Neural cell (in vitro differentiated cells): ENCODE data around the gene ADGRG1. TPM values are rescaled to one million over a fixed set of nuclear protein-coding genes. Genes with fewer than 3 reads are reported as not detected.

Experiments
- H2AFZ ChIP-seq: fragments of 200-600, 300-800 bp; sonication (generic), shearing (Covaris generic); 2 replicates; pipeline ENCODE4 v1.6.0; 2014; ENCODE audit warnings: low read depth, mild to moderate bottlenecking, antibody characterized with exemption, low read length, moderate library complexity
- H3F3A ChIP-seq: fragments of 200-600 bp; shearing (Covaris generic); 2 replicates; pipeline ENCODE4 v1.6.1; 2016; ENCODE audit warnings: mild to moderate bottlenecking, moderate library complexity, mixed read lengths, antibody characterized with exemption, low read length; ENCODE audit not compliant: insufficient read depth, poor library complexity, severe bottlenecking
- H3K27ac ChIP-seq: fragments of 200-600, 300-800 bp; sonication (generic), shearing (Covaris generic); 2 replicates; pipeline ENCODE4 v1.5.1; 2014; ENCODE audit warnings: mild to moderate bottlenecking, low read length, moderate library complexity
- H3K27me3 ChIP-seq: fragments of 300-800, 200-600 bp; sonication (generic), shearing (Covaris generic); 2 replicates; pipeline ENCODE4 v1.6.0; 2014; ENCODE audit warnings: mild to moderate bottlenecking, low read depth, low read length, moderate library complexity; ENCODE audit not compliant: insufficient read depth
- H3K36me3 ChIP-seq: fragments of 300-800, 200-600 bp; sonication (generic), shearing (Covaris generic); 2 replicates; pipeline ENCODE4 v1.5.1; 2014; ENCODE audit warnings: mild to moderate bottlenecking, antibody characterized with exemption, low read length, moderate library complexity; ENCODE audit not compliant: insufficient read depth
- H3K4me2 ChIP-seq: fragments of 300-800, 200-600 bp; sonication (generic), shearing (Covaris generic); 2 replicates; pipeline ENCODE4 v1.6.0; 2014; ENCODE audit warnings: mild to moderate bottlenecking, low read length
- H3K4me3 ChIP-seq: fragments of 300-800, 200-600 bp; sonication (generic), shearing (Covaris generic); 2 replicates; pipeline ENCODE4 v1.5.1; 2014; ENCODE audit warnings: mild to moderate bottlenecking, low read length, moderate library complexity
- H3K79me2 ChIP-seq: fragments of 200-600 bp; shearing (Covaris generic); replicated peaks from 2 replicates; pipeline ENCODE4 v1.6.0; 2014; ENCODE audit warnings: mild to moderate bottlenecking, low read length, moderate library complexity; ENCODE audit not compliant: insufficient read depth
- H3K9ac ChIP-seq: fragments of 300-800, 200-600 bp; sonication (generic), shearing (Covaris generic); 2 replicates; pipeline ENCODE4 v1.6.1; 2016; ENCODE audit warnings: mild to moderate bottlenecking, low read length, mixed read lengths
- H3K9me2 ChIP-seq: fragments of 200-600 bp; shearing (Covaris generic); 2 replicates; pipeline ENCODE4 v1.6.1; 2016; ENCODE audit warnings: mild to moderate bottlenecking, low read length, mixed read lengths; ENCODE audit not compliant: insufficient read depth
- H3K9me3 ChIP-seq: fragments of 200-600, 300-800 bp; sonication (generic), shearing (Covaris generic); 2 replicates; pipeline ENCODE4 v1.6.1; 2016; ENCODE audit warnings: mild to moderate bottlenecking, mixed run types, low read length, moderate library complexity, mixed read lengths
- H4K20me1 ChIP-seq: fragments of 200-600 bp; shearing (Covaris generic); 2 replicates; pipeline ENCODE4 v1.6.1; 2016; ENCODE audit warnings: mild to moderate bottlenecking, mixed run types; ENCODE audit not compliant: insufficient read depth
- EP300 ChIP-seq: fragments of 450-650 bp; conservative IDR thresholded peaks from 2 replicates; pipeline ENCODE4 v1.6.1; 2014; ENCODE audit warnings: antibody characterized with exemption, mild to moderate bottlenecking, moderate library complexity; ENCODE audit not compliant: poor library complexity, severe bottlenecking
- EZH2 ChIP-seq: fragments of 200-600, 300-800 bp; shearing (Covaris generic), sonication (generic); IDR thresholded peaks from 2 replicates; pipeline ENCODE4 v1.6.1; 2014; ENCODE audit warnings: antibody characterized with exemption, low read length, borderline replicate concordance, mild to moderate bottlenecking; ENCODE audit not compliant: insufficient read depth, poor library complexity, severe bottlenecking
- MXI1 ChIP-seq: fragments of 450-650 bp; conservative IDR thresholded peaks from 2 replicates; pipeline ENCODE4 v1.6.1; 2014; ENCODE audit warnings: antibody characterized with exemption, mild to moderate bottlenecking; ENCODE audit not compliant: poor library complexity, severe bottlenecking
- POLR2AphosphoS5 ChIP-seq: IDR thresholded peaks from 2 replicates; pipeline ENCODE4 v1.6.1; 2012
- RAD21 ChIP-seq: fragments of 450-650 bp; conservative IDR thresholded peaks from 2 replicates; pipeline ENCODE4 v1.6.1; 2014; ENCODE audit warnings: antibody characterized with exemption, mild to moderate bottlenecking, moderate library complexity
- SMC3 ChIP-seq: fragments of 450-650 bp; conservative IDR thresholded peaks from 2 replicates; pipeline ENCODE4 v1.6.1; 2014; ENCODE audit warnings: antibody characterized with exemption, mild to moderate bottlenecking, moderate library complexity; ENCODE audit not compliant: poor library complexity
- TAF1 ChIP-seq: IDR thresholded peaks from 2 replicates; pipeline ENCODE4 v1.6.1; 2012; ENCODE audit warnings: low read depth
- polyA plus RNA-seq: library from polyadenylated mRNA; depleted of rRNA; stranded (reverse); fragments of >200 nt; gene quantifications from 2 replicates; pipeline ENCODE4 v1.2.3, GENCODE V29; 2014
- TF ChIP-seq, protein P1 (sequence below): fragments of 450-650 bp; IDR thresholded peaks from 2 replicates; pipeline ENCODE4 v1.5.1; 2014; ENCODE audit warnings: antibody characterized with exemption, mild to moderate bottlenecking, moderate library complexity; ENCODE audit not compliant: poor library complexity, severe bottlenecking
- TF ChIP-seq, protein P2 (sequence below): IDR thresholded peaks from 2 replicates; pipeline ENCODE4 v1.6.1; 2012; ENCODE audit warnings: borderline replicate concordance

The ADGRG1 gene
- polyA plus RNA-seq, 1 donor from 2014 or later, result 86.8 TPM

DNA sequence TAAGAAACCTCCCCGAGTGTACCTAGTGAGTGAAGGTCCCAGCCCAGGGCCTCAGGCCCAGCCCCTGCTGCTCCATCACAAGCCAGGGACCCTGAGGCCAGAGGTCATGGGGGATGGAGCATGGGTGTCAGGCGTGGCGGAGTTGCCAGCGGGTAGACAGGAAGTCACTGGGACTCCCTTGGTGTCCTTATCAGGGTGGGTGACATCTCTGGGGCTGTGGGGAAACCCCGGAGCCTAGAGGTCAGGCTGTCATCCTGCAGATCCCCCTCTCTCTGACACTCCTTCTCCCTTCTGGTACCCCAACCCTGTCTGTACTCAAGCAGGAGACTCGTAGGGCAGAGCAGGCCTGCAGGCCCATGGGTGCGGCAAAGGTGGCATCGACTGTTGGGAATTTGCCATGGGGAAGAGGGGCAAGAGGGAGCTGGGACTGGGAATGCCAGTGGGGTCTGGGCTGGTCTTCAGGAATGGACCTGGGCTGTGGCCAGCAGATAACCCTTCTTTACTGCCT, 10.8 kb upstream of the ADGRG1 start:
- no peaks in the 10 kb centered on the region for H3K27me3 ChIP-seq

DNA sequence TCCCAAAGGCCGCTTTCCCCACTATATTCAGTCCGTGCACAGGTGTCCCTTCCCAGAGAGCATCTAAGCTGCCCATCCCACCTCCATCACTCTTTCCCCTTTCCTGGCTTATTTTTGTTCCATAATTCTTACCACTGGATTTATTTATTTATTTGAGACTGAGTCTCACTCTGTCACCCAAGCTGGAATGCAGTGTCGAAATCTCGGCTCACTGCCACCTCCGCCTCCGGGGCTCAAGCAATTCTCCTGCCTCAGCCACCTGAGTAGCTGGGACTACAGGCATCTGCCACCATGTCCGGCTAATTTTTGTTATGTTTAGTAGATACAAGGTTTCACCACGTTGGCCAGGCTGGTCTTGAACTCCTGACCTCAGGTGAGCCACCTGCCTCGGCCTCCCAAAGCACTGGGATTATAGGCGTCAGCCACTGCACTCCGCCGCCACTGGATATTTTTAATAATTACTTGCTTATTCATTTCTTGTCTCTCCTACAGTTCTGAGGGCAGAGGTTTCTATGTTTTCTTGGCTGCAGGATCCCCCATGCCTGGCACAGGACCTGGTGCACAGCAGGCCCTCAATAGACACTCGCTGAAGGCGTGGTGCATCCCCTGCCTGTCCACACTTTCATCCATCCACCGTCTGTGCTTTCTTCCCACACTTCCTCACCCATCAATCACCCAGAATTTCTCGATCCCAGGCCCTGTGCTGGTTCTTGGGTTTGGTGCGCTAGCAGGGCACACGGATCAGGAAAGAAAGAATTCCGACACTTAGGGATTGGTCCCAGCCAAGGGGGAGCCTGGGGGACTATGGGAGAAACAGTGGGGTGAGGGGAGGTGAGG, 9.9 kb upstream of the ADGRG1 start:
- Histone ChIP-seq H3K9ac (no peak overlapping the region), H4K20me1 (no peaks in the 10 kb centered on the region), H3K4me3 (no peak overlapping the region), H3K9me2 (no peaks in the 10 kb centered on the region), H3K79me2 (no peaks in the 10 kb centered on the region), H3F3A (no peaks in the 10 kb centered on the region), H3K27me3 (no peaks in the 10 kb centered on the region), H3K36me3 (no peaks in the 10 kb centered on the region), H2AFZ (no peak overlapping the region), H3K9me3 (no peaks in the 10 kb centered on the region), H3K4me2 (no peak overlapping the region), H3K27ac (no peak overlapping the region)
- no peak for TF ChIP-seq TAF1
- TF ChIP-seq, protein P1, sequence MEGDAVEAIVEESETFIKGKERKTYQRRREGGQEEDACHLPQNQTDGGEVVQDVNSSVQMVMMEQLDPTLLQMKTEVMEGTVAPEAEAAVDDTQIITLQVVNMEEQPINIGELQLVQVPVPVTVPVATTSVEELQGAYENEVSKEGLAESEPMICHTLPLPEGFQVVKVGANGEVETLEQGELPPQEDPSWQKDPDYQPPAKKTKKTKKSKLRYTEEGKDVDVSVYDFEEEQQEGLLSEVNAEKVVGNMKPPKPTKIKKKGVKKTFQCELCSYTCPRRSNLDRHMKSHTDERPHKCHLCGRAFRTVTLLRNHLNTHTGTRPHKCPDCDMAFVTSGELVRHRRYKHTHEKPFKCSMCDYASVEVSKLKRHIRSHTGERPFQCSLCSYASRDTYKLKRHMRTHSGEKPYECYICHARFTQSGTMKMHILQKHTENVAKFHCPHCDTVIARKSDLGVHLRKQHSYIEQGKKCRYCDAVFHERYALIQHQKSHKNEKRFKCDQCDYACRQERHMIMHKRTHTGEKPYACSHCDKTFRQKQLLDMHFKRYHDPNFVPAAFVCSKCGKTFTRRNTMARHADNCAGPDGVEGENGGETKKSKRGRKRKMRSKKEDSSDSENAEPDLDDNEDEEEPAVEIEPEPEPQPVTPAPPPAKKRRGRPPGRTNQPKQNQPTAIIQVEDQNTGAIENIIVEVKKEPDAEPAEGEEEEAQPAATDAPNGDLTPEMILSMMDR, result no peak
- TF ChIP-seq MXI1, result no peak
- TF ChIP-seq RAD21, result no peak
- TF ChIP-seq EP300, result no peak
- TF ChIP-seq EZH2, result no peak
- TF ChIP-seq, protein P2, sequence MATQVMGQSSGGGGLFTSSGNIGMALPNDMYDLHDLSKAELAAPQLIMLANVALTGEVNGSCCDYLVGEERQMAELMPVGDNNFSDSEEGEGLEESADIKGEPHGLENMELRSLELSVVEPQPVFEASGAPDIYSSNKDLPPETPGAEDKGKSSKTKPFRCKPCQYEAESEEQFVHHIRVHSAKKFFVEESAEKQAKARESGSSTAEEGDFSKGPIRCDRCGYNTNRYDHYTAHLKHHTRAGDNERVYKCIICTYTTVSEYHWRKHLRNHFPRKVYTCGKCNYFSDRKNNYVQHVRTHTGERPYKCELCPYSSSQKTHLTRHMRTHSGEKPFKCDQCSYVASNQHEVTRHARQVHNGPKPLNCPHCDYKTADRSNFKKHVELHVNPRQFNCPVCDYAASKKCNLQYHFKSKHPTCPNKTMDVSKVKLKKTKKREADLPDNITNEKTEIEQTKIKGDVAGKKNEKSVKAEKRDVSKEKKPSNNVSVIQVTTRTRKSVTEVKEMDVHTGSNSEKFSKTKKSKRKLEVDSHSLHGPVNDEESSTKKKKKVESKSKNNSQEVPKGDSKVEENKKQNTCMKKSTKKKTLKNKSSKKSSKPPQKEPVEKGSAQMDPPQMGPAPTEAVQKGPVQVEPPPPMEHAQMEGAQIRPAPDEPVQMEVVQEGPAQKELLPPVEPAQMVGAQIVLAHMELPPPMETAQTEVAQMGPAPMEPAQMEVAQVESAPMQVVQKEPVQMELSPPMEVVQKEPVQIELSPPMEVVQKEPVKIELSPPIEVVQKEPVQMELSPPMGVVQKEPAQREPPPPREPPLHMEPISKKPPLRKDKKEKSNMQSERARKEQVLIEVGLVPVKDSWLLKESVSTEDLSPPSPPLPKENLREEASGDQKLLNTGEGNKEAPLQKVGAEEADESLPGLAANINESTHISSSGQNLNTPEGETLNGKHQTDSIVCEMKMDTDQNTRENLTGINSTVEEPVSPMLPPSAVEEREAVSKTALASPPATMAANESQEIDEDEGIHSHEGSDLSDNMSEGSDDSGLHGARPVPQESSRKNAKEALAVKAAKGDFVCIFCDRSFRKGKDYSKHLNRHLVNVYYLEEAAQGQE, result no peak
- TF ChIP-seq POLR2AphosphoS5, result no peak

More for the DNA sequence above, 10.8 kb upstream of the ADGRG1 start:
- no peak overlapping the region for H3K27ac ChIP-seq
- H3K9me2 ChIP-seq, result no peaks in the 10 kb centered on the region
- no peak overlapping the region for H3K9ac ChIP-seq
- no peaks in the 10 kb centered on the region for H3F3A ChIP-seq
- H3K9me3 ChIP-seq, result no peaks in the 10 kb centered on the region
- no peak overlapping the region for H3K4me2 ChIP-seq
- no peaks in the 10 kb centered on the region for H3K79me2 ChIP-seq
- H3K36me3 ChIP-seq, result no peaks in the 10 kb centered on the region
- no peak overlapping the region for H3K4me3 ChIP-seq
- H4K20me1 ChIP-seq, result no peaks in the 10 kb centered on the region
- no peak overlapping the region for H2AFZ ChIP-seq
- TF ChIP-seq, protein P1, result no peak
- TF ChIP-seq, protein P2, result no peak
- no peak for TF ChIP-seq EP300
- no peak for TF ChIP-seq POLR2AphosphoS5
- TF ChIP-seq EZH2, result no peak
- no peak for TF ChIP-seq SMC3
- no peak for TF ChIP-seq RAD21
- TF ChIP-seq MXI1, result no peak
- no peak for TF ChIP-seq TAF1
